IMR-90 (cell line): ENCODE data around the gene BTBD9. TPM values are rescaled to one million over a fixed set of nuclear protein-coding genes. Genes with fewer than 3 reads are reported as not detected.

Experiments used
- ATAC-seq: fragments of 200-7000 bp; cut with Tn5 transposase; 2 replicates; pipeline ENCODE4 v1.9.1; 2020; ENCODE audit warnings: low read depth, mild to moderate bottlenecking, moderate library complexity
- BruUV-seq: library from RNA; stranded (reverse); fragments of 400-500 nt; replicated peaks from 2 replicates; lab custom pipeline; 2021; lab: Mats Ljungman, UMichigan
- CTCF ChIA-PET: fragments of 300-600 bp; formaldehyde crosslinking; extraction: SDS; loops from one replicate; lab custom pipeline; 2021; ENCODE audit warnings: antibody characterized with exemption; lab: Yijun Ruan, JAX
- POLR2A ChIA-PET: fragments of 300-600 bp; sonication (Branson Sonifier 250); formaldehyde crosslinking; loops from one replicate; lab custom pipeline; 2022; ENCODE audit warnings: antibody characterized with exemption; ENCODE audit not compliant: unreplicated experiment; lab: Charles Lee
- DNase-seq: peaks from one replicate; pipeline ENCODE4 v3.0.0; 2013
- H2AFZ ChIP-seq: replicated peaks from 2 replicates; pipeline ENCODE3; 2013; ENCODE audit warnings: low read length, mild to moderate bottlenecking; ENCODE audit not compliant: poor library complexity
- H2AK5ac ChIP-seq: 2 replicates; pipeline ENCODE4 v1.6.1; 2013; ENCODE audit warnings: low read depth, low read length, inconsistent platforms
- H2AK9ac ChIP-seq: replicated peaks from 2 replicates; pipeline ENCODE3; 2013; ENCODE audit warnings: mild to moderate bottlenecking, low read depth, low read length, moderate library complexity; ENCODE audit not compliant: poor library complexity
- H2BK120ac ChIP-seq: 2 replicates; pipeline ENCODE4 v1.6.1; 2013; ENCODE audit warnings: low read depth, low read length, inconsistent platforms
- H2BK15ac ChIP-seq: 3 replicates; pipeline ENCODE4 v1.6.1; 2013; ENCODE audit warnings: low read depth, low read length, inconsistent platforms
- H2BK20ac ChIP-seq: 2 replicates; pipeline ENCODE4 v1.6.1; 2013; ENCODE audit warnings: low read depth, mild to moderate bottlenecking, inconsistent platforms, low read length, moderate library complexity
- H2BK5ac ChIP-seq: 2 replicates; pipeline ENCODE4 v1.6.1; 2013; ENCODE audit warnings: mild to moderate bottlenecking, low read depth, low read length, inconsistent platforms; ENCODE audit not compliant: poor library complexity, severe bottlenecking
- H3K14ac ChIP-seq: replicated peaks from 2 replicates; pipeline ENCODE4 v1.6.1; 2013; ENCODE audit warnings: low read depth, low read length, inconsistent platforms
- H3K18ac ChIP-seq: 2 replicates; pipeline ENCODE4 v1.6.1; 2013; ENCODE audit warnings: low read depth, low read length, control low read depth
- H3K23ac ChIP-seq: 2 replicates; pipeline ENCODE4 v1.6.1; 2013; ENCODE audit warnings: low read depth, low read length, inconsistent platforms
- H3K27ac ChIP-seq: 2 replicates; pipeline ENCODE4 v1.5.1; 2013; ENCODE audit warnings: mild to moderate bottlenecking, control low read depth, low read length; ENCODE audit not compliant: insufficient read depth
- H3K27me3 ChIP-seq: 2 replicates; pipeline ENCODE4 v1.6.1; 2013; ENCODE audit warnings: low read length; ENCODE audit not compliant: control insufficient read depth, insufficient read depth
- H3K36me3 ChIP-seq: 2 replicates; pipeline ENCODE4 v1.6.1; 2013; ENCODE audit warnings: low read length, mixed read lengths; ENCODE audit not compliant: control insufficient read depth, insufficient read depth
- H3K4ac ChIP-seq: 2 replicates; pipeline ENCODE4 v1.6.1; 2013; ENCODE audit warnings: low read depth, low read length, inconsistent platforms
- H3K4me1 ChIP-seq: 2 replicates; pipeline ENCODE4 v1.6.1; 2013; ENCODE audit warnings: low read length, mixed read lengths; ENCODE audit not compliant: control insufficient read depth, insufficient read depth
- H3K4me2 ChIP-seq: 2 replicates; pipeline ENCODE4 v1.6.1; 2013; ENCODE audit warnings: low read depth, mild to moderate bottlenecking, control low read depth, low read length, moderate library complexity
- H3K4me3 ChIP-seq: 2 replicates; pipeline ENCODE4 v1.5.1; 2013; ENCODE audit warnings: low read depth, mild to moderate bottlenecking, control low read depth, low read length, moderate library complexity; ENCODE audit not compliant: insufficient read depth
- H3K56ac ChIP-seq: 2 replicates; pipeline ENCODE4 v1.6.1; 2013; ENCODE audit warnings: low read length, inconsistent platforms; ENCODE audit not compliant: insufficient read depth; ENCODE audit errors: extremely low read depth
- H3K79me1 ChIP-seq, 2 experiments: 2 replicates each; pipeline ENCODE4 v1.6.1; 2013; ENCODE audit warnings: low read length in 2 of 2, inconsistent platforms in 1 of 2, low read depth in 1 of 2
- H3K9ac ChIP-seq: 2 replicates; pipeline ENCODE4 v1.6.1; 2013; ENCODE audit warnings: low read depth, low read length, control low read depth
- H3K9me1 ChIP-seq: 2 replicates; pipeline ENCODE4 v1.6.1; 2013; ENCODE audit warnings: low read length, inconsistent platforms; ENCODE audit not compliant: insufficient read depth
- H3K9me3 ChIP-seq: 2 replicates; pipeline ENCODE4 v1.6.1; 2013; ENCODE audit warnings: low read length; ENCODE audit not compliant: control insufficient read depth, insufficient read depth
- H4K20me1 ChIP-seq: 2 replicates; pipeline ENCODE4 v1.6.1; 2013; ENCODE audit warnings: low read length, inconsistent platforms; ENCODE audit not compliant: insufficient read depth
- H4K5ac ChIP-seq: 2 replicates; pipeline ENCODE4 v1.6.1; 2013; ENCODE audit warnings: mild to moderate bottlenecking, low read depth, low read length, control low read depth
- H4K8ac ChIP-seq, 2 experiments: 2 replicates each; pipeline ENCODE4 v1.6.1; 2013; ENCODE audit warnings: low read depth in 2 of 2, low read length in 2 of 2, control low read depth in 1 of 2, inconsistent platforms in 1 of 2
- H4K91ac ChIP-seq: 2 replicates; pipeline ENCODE4 v1.6.1; 2013; ENCODE audit warnings: low read depth, low read length, inconsistent platforms; ENCODE audit not compliant: insufficient read depth
- BHLHE40 ChIP-seq: fragments of 150-350 bp; IDR thresholded peaks from 2 replicates; pipeline ENCODE4 v1.6.1; 2016; ENCODE audit warnings: mild to moderate bottlenecking, low read depth, low read length
- FOS ChIP-seq: fragments of 150-350 bp; IDR thresholded peaks from 2 replicates; pipeline ENCODE4 v1.6.1; 2016; ENCODE audit warnings: low read depth, low read length
- MAZ ChIP-seq: IDR thresholded peaks from 2 replicates; pipeline ENCODE4 v1.6.1; 2012; ENCODE audit warnings: low read depth, mild to moderate bottlenecking, low read length, improper control_type of control experiment, moderate library complexity, borderline replicate concordance
- NFE2L2 ChIP-seq: fragments of 150-350 bp; IDR thresholded peaks from 2 replicates; pipeline ENCODE4 v1.6.1; 2016; ENCODE audit warnings: low read depth, mild to moderate bottlenecking, low read length
- POLR2A ChIP-seq: IDR thresholded peaks from 2 replicates; pipeline ENCODE4 v1.6.1; 2012; ENCODE audit warnings: mild to moderate bottlenecking, low read depth, low read length
- RAD21 ChIP-seq: IDR thresholded peaks from 2 replicates; pipeline ENCODE4 v1.6.1; 2012; ENCODE audit warnings: low read length, improper control_type of control experiment
- RCOR1 ChIP-seq: IDR thresholded peaks from 2 replicates; pipeline ENCODE4 v1.6.1; 2012; ENCODE audit warnings: mild to moderate bottlenecking, low read length, improper control_type of control experiment; ENCODE audit not compliant: insufficient replicate concordance
- SMC3 ChIP-seq: fragments of 150-350 bp; IDR thresholded peaks from 2 replicates; pipeline ENCODE4 v1.6.1; 2016; ENCODE audit warnings: low read depth, mild to moderate bottlenecking, antibody characterized with exemption, low read length, moderate library complexity
- whole genome bisulfite sequencing, 2 experiments: methylation state at CpG; one replicate each; pipeline versions ENCODE4 v1.1.5 to v1.1.7; 2013; ENCODE audit warnings: missing lambda C conversion rate in 2 of 2; ENCODE audit not compliant: insufficient read length in 1 of 2; ENCODE audit errors: extremely low coverage in 2 of 2; 5-methylcytosine and 5-hydroxymethylcytosine counted together
- dilution Hi-C: fragments of 300-500 bp; cut with HindIII; formaldehyde crosslinking; loops from one replicate; pipeline ENCODE4 v1.14.3; 2018; ENCODE audit warnings: low sequenced_read_pairs; ENCODE audit not compliant: unreplicated experiment
- in situ Hi-C: fragments of 300-500 bp; cut with MboI; formaldehyde crosslinking; loops from 3 replicates; pipeline ENCODE4 v1.14.3; 2019; ENCODE audit warnings: low sequenced_read_pairs, inconsistent platforms, mixed read lengths
- intact Hi-C: fragments of 100-400 bp; cut with micrococcal nuclease; formaldehyde crosslinking; loops from 2 replicates; pipeline ENCODE4 v1.10.0; 2022
- polyA plus RNA-seq, 3 experiments: library from polyadenylated mRNA; depleted of rRNA; stranded (reverse); fragments of >200 nt; gene quantifications; 2 replicates each; pipeline ENCODE4 v1.2.3, GENCODE V29; 2012; ENCODE audit warnings: low replicate concordance in 1 of 3
- total RNA-seq: library from RNA; depleted of rRNA; stranded (reverse); fragments of >200 nt; gene quantifications from 2 replicates; pipeline ENCODE4 v1.2.3, GENCODE V29; 2012
- TF ChIP-seq, protein P1 (sequence below): fragments of 150-350 bp; IDR thresholded peaks from 2 replicates; pipeline ENCODE4 v1.6.1; 2016; ENCODE audit warnings: low read depth, mild to moderate bottlenecking, low read length, moderate library complexity, borderline replicate concordance
- TF ChIP-seq, protein P2 (sequence below): conservative IDR thresholded peaks from 2 replicates; pipeline ENCODE4 v1.5.1; 2012; ENCODE audit warnings: mild to moderate bottlenecking, low read depth, low read length, improper control_type of control experiment
- TF ChIP-seq, protein P3 (sequence below): fragments of 150-350 bp; IDR thresholded peaks from 2 replicates; pipeline ENCODE4 v1.6.1; 2017; ENCODE audit warnings: mild to moderate bottlenecking, antibody characterized with exemption, low read length, low read depth

The BTBD9 gene
- total and polyA plus RNA-seq, 2 of the 4 experiments (the other 2 are of a cell fraction), result 4.1 to 22.0 TPM

DNA sequence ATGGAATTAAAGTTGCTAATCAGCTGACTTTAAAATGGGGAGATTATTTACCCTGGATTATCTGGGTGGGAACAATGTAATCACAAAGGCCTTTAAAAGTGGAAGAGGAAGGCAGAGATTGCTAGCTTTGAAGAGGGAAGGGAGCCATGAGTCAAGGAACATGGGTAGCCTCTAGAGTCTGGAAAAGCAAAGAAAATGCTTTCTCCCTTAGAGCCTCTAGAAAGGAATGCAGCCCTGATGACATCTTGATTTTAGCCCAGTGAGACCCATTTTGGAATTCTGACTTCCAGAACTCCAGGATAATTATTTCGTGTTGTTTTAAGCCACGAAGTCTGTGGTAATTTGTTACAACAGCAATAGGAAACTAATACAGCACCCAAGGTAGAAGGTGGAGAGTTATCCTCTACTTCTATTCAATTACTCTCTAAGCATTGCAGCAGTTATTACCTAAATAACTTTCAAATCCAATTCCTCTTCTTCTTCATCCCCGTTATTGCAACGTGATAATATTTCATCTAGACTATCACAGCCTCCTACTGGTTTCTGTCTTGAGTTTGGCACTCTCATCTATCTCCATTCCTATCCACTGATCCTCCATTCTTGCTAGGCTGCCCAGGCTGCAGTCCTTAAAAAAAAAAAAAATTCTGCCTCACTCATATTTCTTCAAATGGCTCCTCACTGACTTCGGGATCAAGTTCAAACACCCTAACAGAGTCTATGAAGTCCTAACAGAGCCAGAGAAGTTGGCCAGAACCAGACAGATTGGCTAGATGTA, 224.3 kb downstream of the BTBD9 start (continued):
- no peak for TF ChIP-seq MAZ

DNA sequence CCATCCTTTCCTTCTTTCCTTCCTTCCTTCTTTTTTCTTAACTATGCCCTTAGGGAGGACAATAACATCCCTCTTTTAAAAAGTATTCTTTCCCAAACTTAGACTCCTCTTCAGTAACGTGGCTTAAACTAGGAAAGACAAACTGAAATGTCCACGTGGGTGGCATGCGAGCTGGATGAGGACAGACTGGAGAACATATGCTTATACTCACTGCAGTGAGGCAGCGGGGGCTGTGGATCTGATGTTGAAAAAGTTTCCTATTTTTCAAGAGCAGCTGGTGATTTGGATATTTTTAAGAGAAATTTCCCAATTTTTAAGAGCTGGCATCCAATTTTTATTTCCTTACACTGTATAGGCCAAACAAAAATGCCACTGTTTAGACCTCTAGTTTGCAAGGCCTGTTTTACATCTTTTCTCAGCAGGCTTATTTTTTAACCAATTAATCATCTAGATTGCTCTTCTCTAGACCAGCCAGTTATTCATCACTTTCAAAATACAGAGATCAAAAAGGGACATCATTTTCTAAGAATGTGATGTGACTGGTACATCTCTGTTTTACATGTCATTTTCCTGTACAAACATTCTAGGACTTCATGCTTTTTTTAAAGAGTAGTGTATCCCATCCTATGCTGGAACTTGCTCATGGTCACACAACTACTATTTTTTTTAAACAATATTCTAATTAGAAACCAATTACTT, 226.5 kb downstream of the BTBD9 start:
- intact Hi-C loops (no loop called here), in situ Hi-C loops (no loop called here), dilution Hi-C loops (no loop called here)
- ChIA-PET POLR2A (no interaction called here), CTCF (interaction anchor here (0.6 kb wide), 1 partner anchor 701 kb away, joined by 8 read pairs; no protein-coding TSS in a partner anchor)
- H2AK9ac ChIP-seq, result no peak overlapping the region
- H2BK120ac ChIP-seq, result no peak overlapping the region
- no peaks in the 10 kb centered on the region for H3K4me1 ChIP-seq
- no peak overlapping the region for H3K18ac ChIP-seq
- H4K8ac ChIP-seq, result no peak overlapping the region
- H3K4me2 ChIP-seq, result no peak overlapping the region
- WGBS, 2 experiments, result no CpG with 5 or more reads among the region's 4 CpGs
- no peaks in the 10 kb centered on the region for H3K9me3 ChIP-seq
- DNase-seq, result no peak
- H3K14ac ChIP-seq, result no peak overlapping the region
- ATAC-seq, result no peak
- H4K5ac ChIP-seq, result no peak overlapping the region
- H3K79me1 ChIP-seq, result peaks cover 0 to 4% of the 10 kb centered on the region in 2 experiments; a peak in 1 of 4 replicates
- no peak overlapping the region; the same call in 1 of the 2 replicates for H2AK5ac ChIP-seq
- H3K56ac ChIP-seq, result no peak overlapping the region
- no peak overlapping the region for H4K91ac ChIP-seq
- H3K9ac ChIP-seq, result no peak overlapping the region
- BruUV-seq, result no TSS peak
- no peak overlapping the region for H2BK20ac ChIP-seq
- no peak overlapping the region for H3K23ac ChIP-seq
- H4K20me1 ChIP-seq, result no peaks in the 10 kb centered on the region
- H3K4ac ChIP-seq, result no peak overlapping the region
- H3K27ac ChIP-seq, result no peak overlapping the region
- H3K9me1 ChIP-seq, result peaks cover 2% of the 10 kb centered on the region; the same call in 1 of the 2 replicates
- H2BK15ac ChIP-seq, result no peak overlapping the region
- no peaks in the 10 kb centered on the region for H3K27me3 ChIP-seq
- H2BK5ac ChIP-seq, result no peak overlapping the region
- H3K36me3 ChIP-seq, result no peaks in the 10 kb centered on the region
- no peak overlapping the region for H3K4me3 ChIP-seq
- no peak overlapping the region for H2AFZ ChIP-seq
- TF ChIP-seq BHLHE40 (no peak), RAD21 (no peak), NFE2L2 (no peak), MAZ (no peak), FOS (no peak), RCOR1 (no peak), POLR2A (no peak), SMC3 (no peak)
- TF ChIP-seq, protein P1, sequence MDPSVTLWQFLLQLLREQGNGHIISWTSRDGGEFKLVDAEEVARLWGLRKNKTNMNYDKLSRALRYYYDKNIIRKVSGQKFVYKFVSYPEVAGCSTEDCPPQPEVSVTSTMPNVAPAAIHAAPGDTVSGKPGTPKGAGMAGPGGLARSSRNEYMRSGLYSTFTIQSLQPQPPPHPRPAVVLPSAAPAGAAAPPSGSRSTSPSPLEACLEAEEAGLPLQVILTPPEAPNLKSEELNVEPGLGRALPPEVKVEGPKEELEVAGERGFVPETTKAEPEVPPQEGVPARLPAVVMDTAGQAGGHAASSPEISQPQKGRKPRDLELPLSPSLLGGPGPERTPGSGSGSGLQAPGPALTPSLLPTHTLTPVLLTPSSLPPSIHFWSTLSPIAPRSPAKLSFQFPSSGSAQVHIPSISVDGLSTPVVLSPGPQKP, result no peak
- TF ChIP-seq, protein P2, sequence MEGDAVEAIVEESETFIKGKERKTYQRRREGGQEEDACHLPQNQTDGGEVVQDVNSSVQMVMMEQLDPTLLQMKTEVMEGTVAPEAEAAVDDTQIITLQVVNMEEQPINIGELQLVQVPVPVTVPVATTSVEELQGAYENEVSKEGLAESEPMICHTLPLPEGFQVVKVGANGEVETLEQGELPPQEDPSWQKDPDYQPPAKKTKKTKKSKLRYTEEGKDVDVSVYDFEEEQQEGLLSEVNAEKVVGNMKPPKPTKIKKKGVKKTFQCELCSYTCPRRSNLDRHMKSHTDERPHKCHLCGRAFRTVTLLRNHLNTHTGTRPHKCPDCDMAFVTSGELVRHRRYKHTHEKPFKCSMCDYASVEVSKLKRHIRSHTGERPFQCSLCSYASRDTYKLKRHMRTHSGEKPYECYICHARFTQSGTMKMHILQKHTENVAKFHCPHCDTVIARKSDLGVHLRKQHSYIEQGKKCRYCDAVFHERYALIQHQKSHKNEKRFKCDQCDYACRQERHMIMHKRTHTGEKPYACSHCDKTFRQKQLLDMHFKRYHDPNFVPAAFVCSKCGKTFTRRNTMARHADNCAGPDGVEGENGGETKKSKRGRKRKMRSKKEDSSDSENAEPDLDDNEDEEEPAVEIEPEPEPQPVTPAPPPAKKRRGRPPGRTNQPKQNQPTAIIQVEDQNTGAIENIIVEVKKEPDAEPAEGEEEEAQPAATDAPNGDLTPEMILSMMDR, result no peak
- TF ChIP-seq, protein P3, sequence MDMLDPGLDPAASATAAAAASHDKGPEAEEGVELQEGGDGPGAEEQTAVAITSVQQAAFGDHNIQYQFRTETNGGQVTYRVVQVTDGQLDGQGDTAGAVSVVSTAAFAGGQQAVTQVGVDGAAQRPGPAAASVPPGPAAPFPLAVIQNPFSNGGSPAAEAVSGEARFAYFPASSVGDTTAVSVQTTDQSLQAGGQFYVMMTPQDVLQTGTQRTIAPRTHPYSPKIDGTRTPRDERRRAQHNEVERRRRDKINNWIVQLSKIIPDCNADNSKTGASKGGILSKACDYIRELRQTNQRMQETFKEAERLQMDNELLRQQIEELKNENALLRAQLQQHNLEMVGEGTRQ, result no peak
